HCT116 (cell line): ENCODE results near the gene IL21R. TPM values are rescaled to one million over a fixed set of nuclear protein-coding genes. Genes with fewer than 3 reads are reported as not detected.

Experiments
- ATAC-seq: fragments of 200-7000 bp; cut with Tn5 transposase; 2 replicates; pipeline ENCODE4 v1.9.1; 2020; ENCODE audit warnings: mild to moderate bottlenecking, moderate library complexity
- BruUV-seq: library from RNA; stranded (reverse); fragments of 400-500 nt; replicated peaks from 2 replicates; lab custom pipeline; 2021; lab: Mats Ljungman, UMichigan
- CTCF ChIA-PET: fragments of 300-600 bp; sonication (Branson Sonifier 250); formaldehyde crosslinking; loops from one replicate; lab custom pipeline; 2021; ENCODE audit warnings: antibody characterized with exemption; lab: Charles Lee
- POLR2A ChIA-PET: fragments of 300-600, 350-600 bp; sonication (Branson Sonifier 250); formaldehyde crosslinking; loops from one replicate; lab custom pipeline; 2021; ENCODE audit warnings: antibody characterized with exemption; lab: Charles Lee
- RAD21 ChIA-PET, 2 experiments: fragments of 300-600 bp; sonication (Branson Sonifier 250); formaldehyde crosslinking; loops; one replicate each; lab custom pipeline; 2023; ENCODE audit warnings: low total read pairs in 2 of 2; ENCODE audit not compliant: uncharacterized antibody in 2 of 2, unreplicated experiment in 2 of 2, low non-redundant PET in 1 of 2; lab: Charles Lee
- DNase-seq: peaks from one replicate; pipeline ENCODE4 v3.0.0-alpha.2; 2010; ENCODE audit warnings: low read depth, low spot score
- H2AFZ ChIP-seq: fragments of 200-600 bp; shearing (Covaris generic), sonication (generic); 2 replicates; pipeline ENCODE4 v1.6.1; 2017; ENCODE audit warnings: low read depth, mixed run types, mixed read lengths, antibody characterized with exemption, low read length; ENCODE audit not compliant: poor library complexity, severe bottlenecking
- H3K27ac ChIP-seq: 2 replicates; pipeline ENCODE4 v1.5.1; 2012; ENCODE audit warnings: low read depth, low read length
- H3K27me3 ChIP-seq: fragments of 200-600 bp; sonication (generic); 2 replicates; pipeline ENCODE4 v1.6.1; 2016; ENCODE audit warnings: mixed run types, low read length, mixed read lengths; ENCODE audit not compliant: insufficient read depth
- H3K36me3 ChIP-seq, 2 experiments: fragments of 200-500 bp in 1 of 2; fragments of 200-600 bp in 1 of 2; sonication (Bioruptor generic) in 1 of 2; sonication (generic) in 1 of 2; 2 replicates each; pipeline versions ENCODE4 v1.5.1 to v1.6.1; 2014 to 2016; ENCODE audit warnings: low read length in 2 of 2, inconsistent platforms in 1 of 2, mixed read lengths in 1 of 2, mixed run types in 1 of 2; ENCODE audit not compliant: insufficient read depth in 2 of 2, control insufficient read depth in 1 of 2
- H3K4me1 ChIP-seq, 2 experiments: fragments of 200-600 bp in 1 of 2; sonication (generic) in 1 of 2; 2 replicates each; pipeline versions ENCODE4 v1.5.1 to v1.6.1; 2012 to 2017; ENCODE audit warnings: low read length in 2 of 2, inconsistent platforms in 1 of 2, mild to moderate bottlenecking in 1 of 2, mixed read lengths in 1 of 2, mixed run types in 1 of 2, moderate library complexity in 1 of 2; ENCODE audit not compliant: insufficient read depth in 2 of 2, control insufficient read depth in 1 of 2
- H3K4me2 ChIP-seq: fragments of 200-600 bp; sonication (generic); 2 replicates; pipeline ENCODE4 v1.6.1; 2017; ENCODE audit warnings: mixed run types, low read length, mixed read lengths
- H3K4me3 ChIP-seq, 2 experiments: fragments of 200-600 bp in 1 of 2; sonication (generic) in 1 of 2; replicated peaks in 1 of 2; 2 replicates each; pipeline ENCODE4 v1.5.1; 2011 to 2016; ENCODE audit warnings: low read length in 2 of 2, control low read depth in 1 of 2, low read depth in 1 of 2, mild to moderate bottlenecking in 1 of 2, mixed read lengths in 1 of 2, mixed run types in 1 of 2
- H3K79me2 ChIP-seq: fragments of 200-600 bp; sonication (generic); 2 replicates; pipeline ENCODE4 v1.6.1; 2017; ENCODE audit warnings: mild to moderate bottlenecking, mixed run types, low read length, moderate library complexity, mixed read lengths; ENCODE audit not compliant: insufficient read depth
- H3K9ac ChIP-seq: fragments of 200-600 bp; sonication (generic); 2 replicates; pipeline ENCODE4 v1.6.1; 2016; ENCODE audit warnings: low read length, mixed read lengths
- H3K9me2 ChIP-seq: fragments of 200-600 bp; sonication (generic), shearing (Covaris generic); 2 replicates; pipeline ENCODE4 v1.6.1; 2017; ENCODE audit warnings: mixed run types, mild to moderate bottlenecking, moderate library complexity; ENCODE audit not compliant: insufficient read depth
- H3K9me3 ChIP-seq, 2 experiments: fragments of 200-500 bp in 1 of 2; fragments of 200-600 bp in 1 of 2; sonication (Bioruptor generic) in 1 of 2; sonication (generic) in 1 of 2; 2 replicates each; pipeline ENCODE4 v1.6.1; 2014 to 2017; ENCODE audit warnings: low read length in 2 of 2, mixed read lengths in 2 of 2, inconsistent platforms in 1 of 2, low read depth in 1 of 2, mild to moderate bottlenecking in 1 of 2, mixed run types in 1 of 2, moderate library complexity in 1 of 2; ENCODE audit not compliant: control insufficient read depth in 1 of 2, insufficient read depth in 1 of 2
- H4K20me1 ChIP-seq: fragments of 200-600 bp; sonication (generic), shearing (Covaris generic); 2 replicates; pipeline ENCODE4 v1.6.1; 2017; ENCODE audit warnings: mixed run types, mild to moderate bottlenecking, moderate library complexity; ENCODE audit not compliant: insufficient read depth
- CBX3 ChIP-seq: IDR thresholded peaks from 2 replicates; pipeline ENCODE4 v1.6.1; 2012; ENCODE audit warnings: low read depth
- CTCF ChIP-seq, 3 experiments: fragments of 200-600 bp in 1 of 3; sonication (generic) in 1 of 3; IDR thresholded peaks in 2 of 3; conservative IDR thresholded peaks in 1 of 3; 2 replicates each; pipeline ENCODE4 v1.5.1; 2012 to 2017; ENCODE audit warnings: low read depth in 2 of 3, low read length in 2 of 3, antibody characterized with exemption in 1 of 3, borderline replicate concordance in 1 of 3, control low read depth in 1 of 3, mild to moderate bottlenecking in 1 of 3, mixed read lengths in 1 of 3, mixed run types in 1 of 3, moderate library complexity in 1 of 3; ENCODE audit not compliant: insufficient read depth in 1 of 3
- EZH2 ChIP-seq: fragments of 200-600 bp; sonication (generic); IDR thresholded peaks from 2 replicates; pipeline ENCODE4 v1.6.1; 2017; ENCODE audit warnings: antibody characterized with exemption, mixed run types
- FOSL1 ChIP-seq: IDR thresholded peaks from 2 replicates; pipeline ENCODE4 v1.6.1; 2012; ENCODE audit warnings: low read depth
- JUND ChIP-seq: IDR thresholded peaks from 2 replicates; pipeline ENCODE4 v1.6.1; 2012
- MAX ChIP-seq: IDR thresholded peaks from 2 replicates; pipeline ENCODE4 v1.6.1; 2012
- POLR2AphosphoS5 ChIP-seq: IDR thresholded peaks from 2 replicates; pipeline ENCODE4 v1.6.1; 2011; ENCODE audit warnings: mild to moderate bottlenecking, low read depth, low read length, moderate library complexity
- TCF7L2 ChIP-seq: IDR thresholded peaks from 2 replicates; pipeline ENCODE4 v1.7.0; 2011; ENCODE audit warnings: borderline replicate concordance, inconsistent platforms; ENCODE audit not compliant: insufficient read depth, insufficient read length; ENCODE audit errors: extremely low read depth
- ZBTB33 ChIP-seq: IDR thresholded peaks from 2 replicates; pipeline ENCODE4 v1.6.1; 2011; ENCODE audit warnings: mild to moderate bottlenecking, low read length, moderate library complexity; ENCODE audit not compliant: insufficient replicate concordance; ENCODE audit errors: extremely low read depth
- ZNF274 ChIP-seq: fragments of 200-500 bp; sonication (Bioruptor generic); IDR thresholded peaks from 2 replicates; pipeline ENCODE4 v1.6.1; 2014; ENCODE audit warnings: mild to moderate bottlenecking, low read depth, low read length, inconsistent platforms
- intact Hi-C: fragments of 100-400 bp; cut with micrococcal nuclease; formaldehyde crosslinking; loops from 2 replicates; pipeline ENCODE4 v1.10.0; 2022
- total RNA-seq: library from RNA; stranded (reverse); gene quantifications from one replicate; pipeline ENCODE4 v1.2.1, GENCODE V29; 2021; ENCODE audit not compliant: unreplicated experiment

IL21R gene
- total RNA-seq, 1 experiment from 2014 or later = 1.2 TPM

- H3K79me2 ChIP-seq = no peaks in the 10 kb centered on the region
- H3K9me3 ChIP-seq = peaks cover 0 to 15% of the 10 kb centered on the region in 2 experiments; a peak in 2 of 4 replicates
- no peak overlapping the region for H2AFZ ChIP-seq
- no peaks in the 10 kb centered on the region for H3K36me3 ChIP-seq
- H3K4me2 ChIP-seq = no peak overlapping the region
- ChIA-PET RAD21 (no interaction called here), POLR2A (no interaction called here), CTCF (no interaction called here)
- intact Hi-C loops = no loop called here
- H3K9me2 ChIP-seq = no peaks in the 10 kb centered on the region
- no TSS peak for BruUV-seq
- no peak overlapping the region for H3K27ac ChIP-seq
- H3K27me3 ChIP-seq = no peaks in the 10 kb centered on the region
- DNase-seq = no peak
- no peak overlapping the region for H3K9ac ChIP-seq
- no peaks in the 10 kb centered on the region for H3K4me1 ChIP-seq
- no peaks in the 10 kb centered on the region for H4K20me1 ChIP-seq
- no peak overlapping the region for H3K4me3 ChIP-seq
- no peak for TF ChIP-seq EZH2
- TF ChIP-seq ZNF274 = no peak
- no peak for TF ChIP-seq CTCF (IDR thresholded peaks at IDR 0.05 in 2 of 3, conservative IDR thresholded peaks at IDR 0.05 in 1 of 3; ENCODE audit: borderline replicate concordance in 1 of 3, insufficient read depth in 1 of 3, low read depth in 2 of 3, low read length in 2 of 3)
- no peak for TF ChIP-seq JUND
- no peak for TF ChIP-seq POLR2AphosphoS5
- TF ChIP-seq MAX = no peak
- no peak for TF ChIP-seq ZBTB33
- TF ChIP-seq FOSL1 = no peak
- no peak for TF ChIP-seq TCF7L2
- TF ChIP-seq CBX3 = no peak
- TF ChIP-seq, all 23 proteins: peak for 0
- ATAC-seq = no peak
Observed at GRCh38 chr16:27444015-27444414, 42.0 kb downstream of the IL21R start.
